ENCODE results near the gene LDLRAD4.

LDLRAD4 gene

DNA sequence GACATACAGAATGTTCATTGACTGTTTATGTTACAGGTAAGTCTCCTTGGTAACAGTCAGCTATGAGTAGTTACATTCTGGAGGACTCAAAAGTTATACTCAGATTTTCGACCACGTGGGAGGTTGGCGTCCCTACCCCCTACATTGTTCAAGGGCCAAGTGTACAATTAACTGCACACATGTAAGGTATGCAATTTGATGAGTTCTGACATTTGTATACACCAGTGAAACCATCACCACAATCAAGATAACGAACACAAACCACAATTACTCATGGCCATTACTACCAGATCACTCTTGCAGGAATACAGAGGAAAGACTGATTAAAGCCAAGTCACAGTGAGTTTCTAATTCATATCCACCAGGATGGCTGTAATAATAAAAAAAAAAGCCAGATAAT, 39.6 kb upstream of the LDLRAD4 start:
- H3K4me3 ChIP-seq (ENCODE audit: low read depth, low read length): no peak overlapping the region
- DNase-seq (ENCODE audit: low read depth): no peak
- TF ChIP-seq, protein P1, sequence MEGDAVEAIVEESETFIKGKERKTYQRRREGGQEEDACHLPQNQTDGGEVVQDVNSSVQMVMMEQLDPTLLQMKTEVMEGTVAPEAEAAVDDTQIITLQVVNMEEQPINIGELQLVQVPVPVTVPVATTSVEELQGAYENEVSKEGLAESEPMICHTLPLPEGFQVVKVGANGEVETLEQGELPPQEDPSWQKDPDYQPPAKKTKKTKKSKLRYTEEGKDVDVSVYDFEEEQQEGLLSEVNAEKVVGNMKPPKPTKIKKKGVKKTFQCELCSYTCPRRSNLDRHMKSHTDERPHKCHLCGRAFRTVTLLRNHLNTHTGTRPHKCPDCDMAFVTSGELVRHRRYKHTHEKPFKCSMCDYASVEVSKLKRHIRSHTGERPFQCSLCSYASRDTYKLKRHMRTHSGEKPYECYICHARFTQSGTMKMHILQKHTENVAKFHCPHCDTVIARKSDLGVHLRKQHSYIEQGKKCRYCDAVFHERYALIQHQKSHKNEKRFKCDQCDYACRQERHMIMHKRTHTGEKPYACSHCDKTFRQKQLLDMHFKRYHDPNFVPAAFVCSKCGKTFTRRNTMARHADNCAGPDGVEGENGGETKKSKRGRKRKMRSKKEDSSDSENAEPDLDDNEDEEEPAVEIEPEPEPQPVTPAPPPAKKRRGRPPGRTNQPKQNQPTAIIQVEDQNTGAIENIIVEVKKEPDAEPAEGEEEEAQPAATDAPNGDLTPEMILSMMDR (IDR thresholded peaks at IDR 0.05; ENCODE audit: low read depth, low read length, missing control alignments): no peak
- in situ Hi-C loops (cut with HindIII; ENCODE audit: low sequenced_read_pairs): no loop called here

DNA sequence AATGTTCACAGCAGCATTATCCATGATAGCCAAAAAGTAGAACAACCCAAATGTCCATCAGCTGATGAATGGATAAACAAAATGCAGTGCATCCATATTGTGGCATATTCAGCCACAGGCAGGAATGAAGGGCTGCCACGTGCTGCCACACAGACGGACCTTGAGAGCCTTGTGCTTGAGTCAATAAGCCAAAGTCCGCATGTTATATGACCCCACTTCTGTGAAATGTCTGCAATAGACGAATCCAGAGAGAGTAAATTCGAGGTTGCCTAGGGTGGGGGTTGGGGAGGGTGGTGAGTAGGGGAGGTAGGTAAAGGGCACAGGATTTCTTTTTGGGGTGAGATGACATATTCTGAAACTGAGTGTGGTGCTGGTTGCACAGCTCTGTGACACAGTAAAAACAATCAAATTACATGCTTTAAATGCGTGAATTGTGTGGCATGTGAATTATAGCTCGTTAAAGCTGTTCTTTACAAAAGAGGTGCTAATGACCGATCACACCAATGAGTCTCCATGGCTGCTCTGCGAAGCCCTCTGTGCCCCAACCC, 38.9 kb upstream of the LDLRAD4 start:
- in situ Hi-C loops (cut with HindIII; ENCODE audit: low sequenced_read_pairs): no loop called here
- H3K4me3 ChIP-seq (ENCODE audit: low read depth, low read length): no peak overlapping the region
- no peak for DNase-seq (ENCODE audit: low read depth)
- TF ChIP-seq, protein P1 (IDR thresholded peaks at IDR 0.05; ENCODE audit: low read depth, low read length, missing control alignments): no peak

DNA sequence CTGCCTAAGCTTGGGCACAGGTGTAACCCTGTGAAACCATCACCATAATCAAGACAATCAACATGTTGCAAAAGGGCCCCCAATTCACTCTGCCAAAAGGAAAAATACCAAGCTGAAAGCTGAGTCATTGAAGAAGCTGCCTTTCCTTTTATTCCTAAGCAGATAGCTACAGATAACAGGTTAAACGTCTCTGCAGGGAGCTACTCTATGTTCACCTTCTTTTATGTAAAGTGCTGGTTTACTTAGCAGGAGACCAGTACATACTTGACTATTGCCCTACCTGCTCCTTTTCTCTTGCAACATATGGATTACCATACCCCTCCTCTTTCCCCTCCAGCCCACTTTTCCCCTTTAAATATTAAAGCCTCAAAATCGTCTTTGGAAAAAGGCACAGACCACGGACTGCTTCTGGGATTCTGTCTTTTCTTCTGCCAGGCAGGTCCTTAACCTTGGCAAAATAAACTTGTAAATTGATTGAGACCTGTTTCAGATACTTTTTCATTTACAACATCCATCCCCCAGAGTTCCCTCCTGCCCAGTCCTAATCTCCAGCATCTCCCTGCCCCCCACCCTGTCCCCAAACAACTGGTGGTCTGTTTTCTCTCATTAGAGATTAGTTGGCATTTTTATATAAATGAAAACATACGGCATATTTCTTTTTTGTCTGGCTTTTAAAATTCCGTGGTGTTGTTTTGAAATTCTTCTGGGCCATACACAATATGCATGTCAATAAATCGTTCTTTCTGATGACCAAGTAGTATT, 37.8 kb upstream of the LDLRAD4 start:
- no peak overlapping the region for H3K4me3 ChIP-seq (ENCODE audit: low read depth, low read length)
- in situ Hi-C loops (cut with HindIII; ENCODE audit: low sequenced_read_pairs): no loop called here
- TF ChIP-seq, protein P1 (IDR thresholded peaks at IDR 0.05; ENCODE audit: low read depth, low read length, missing control alignments): no peak
- no peak for DNase-seq (ENCODE audit: low read depth)

DNA sequence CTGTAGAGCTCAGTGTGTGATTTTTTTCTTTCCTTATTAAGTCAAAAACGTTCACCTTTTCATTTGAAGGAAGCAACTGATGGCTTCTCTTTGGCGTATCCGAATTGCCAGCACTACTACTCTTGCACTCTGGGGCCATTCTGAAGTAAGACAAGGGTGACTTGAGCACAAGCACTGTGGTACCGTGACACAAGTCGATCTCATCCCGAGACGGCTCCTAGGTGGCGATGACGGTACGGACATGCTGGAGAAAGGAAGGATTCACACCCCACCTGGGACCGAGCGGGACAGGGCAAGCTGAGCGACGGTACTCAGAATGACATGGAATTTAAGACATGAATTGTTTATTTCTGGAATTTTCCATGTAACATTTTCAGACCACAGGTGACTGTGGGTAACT, 36.8 kb upstream of the LDLRAD4 start:
- DNase-seq (ENCODE audit: low read depth): no peak
- in situ Hi-C loops (cut with HindIII; ENCODE audit: low sequenced_read_pairs): no loop called here
- TF ChIP-seq, protein P1 (IDR thresholded peaks at IDR 0.05; ENCODE audit: low read depth, low read length, missing control alignments): no peak
- H3K4me3 ChIP-seq (ENCODE audit: low read depth, low read length): no peak overlapping the region

DNA sequence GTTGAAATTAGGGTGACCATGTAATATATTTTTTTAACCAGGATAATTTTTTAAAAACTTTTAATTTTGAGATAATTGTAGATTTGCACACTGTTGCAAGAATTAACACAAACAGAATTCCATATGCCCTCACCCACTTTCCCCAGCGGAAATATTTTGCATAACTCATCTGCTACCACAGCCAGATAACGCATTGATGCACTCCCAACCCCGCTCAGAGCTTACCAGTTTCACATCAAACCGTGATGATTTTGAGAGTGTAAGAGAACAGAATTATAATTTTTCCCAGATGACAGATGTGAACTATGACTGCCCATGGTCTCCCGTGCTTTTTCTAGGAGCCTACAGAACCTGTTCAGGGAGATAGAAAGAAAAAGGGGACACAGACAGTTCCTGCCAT, 35.2 kb upstream of the LDLRAD4 start:
- no peak overlapping the region for H3K4me3 ChIP-seq (ENCODE audit: low read depth, low read length)
- in situ Hi-C loops (cut with HindIII; ENCODE audit: low sequenced_read_pairs): no loop called here
- no peak for DNase-seq (ENCODE audit: low read depth)
- TF ChIP-seq, protein P1 (IDR thresholded peaks at IDR 0.05; ENCODE audit: low read depth, low read length, missing control alignments): no peak

DNA sequence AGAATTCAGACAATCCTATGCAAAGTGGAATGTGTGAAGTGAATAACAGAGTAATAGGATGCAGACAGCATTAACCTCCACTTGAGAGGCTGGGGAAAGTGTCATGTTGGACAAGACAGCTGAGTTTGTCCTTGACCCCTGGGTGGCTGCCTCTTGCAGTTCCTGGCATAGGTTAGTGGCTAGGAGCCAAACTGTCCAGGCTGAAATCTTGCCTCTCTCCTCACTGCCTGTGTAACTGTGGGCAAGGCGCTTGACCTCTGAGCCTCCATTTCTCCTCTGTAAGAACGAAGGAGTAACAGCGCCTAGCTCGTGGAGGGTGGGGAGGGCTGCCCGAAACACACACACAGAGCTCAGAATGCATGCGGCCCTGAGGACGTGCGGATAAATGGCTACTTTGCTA, 34.8 kb upstream of the LDLRAD4 start:
- in situ Hi-C loops (cut with HindIII; ENCODE audit: low sequenced_read_pairs): no loop called here
- DNase-seq (ENCODE audit: low read depth): no peak
- no peak overlapping the region for H3K4me3 ChIP-seq (ENCODE audit: low read depth, low read length)
- TF ChIP-seq, protein P1 (IDR thresholded peaks at IDR 0.05; ENCODE audit: low read depth, low read length, missing control alignments): no peak

Data from astrocyte of the cerebellum (primary cell).